IMR-90 (cell line): ENCODE data around the gene COTL1. TPM values are rescaled to one million over a fixed set of nuclear protein-coding genes. Genes with fewer than 3 reads are reported as not detected.

Experiments
- ATAC-seq: fragments of 200-7000 bp; cut with Tn5 transposase; 2 replicates; pipeline ENCODE4 v1.9.1; 2020; ENCODE audit warnings: low read depth, mild to moderate bottlenecking, moderate library complexity
- BruUV-seq: library from RNA; stranded (reverse); fragments of 400-500 nt; replicated peaks from 2 replicates; lab custom pipeline; 2021; lab: Mats Ljungman, UMichigan
- CTCF ChIA-PET: fragments of 300-600 bp; formaldehyde crosslinking; extraction: SDS; loops from one replicate; lab custom pipeline; 2021; ENCODE audit warnings: antibody characterized with exemption; lab: Yijun Ruan, JAX
- POLR2A ChIA-PET: fragments of 300-600 bp; sonication (Branson Sonifier 250); formaldehyde crosslinking; loops from one replicate; lab custom pipeline; 2022; ENCODE audit warnings: antibody characterized with exemption; ENCODE audit not compliant: unreplicated experiment; lab: Charles Lee
- DNase-seq: peaks from one replicate; pipeline ENCODE4 v3.0.0; 2013
- H2AFZ ChIP-seq: replicated peaks from 2 replicates; pipeline ENCODE3; 2013; ENCODE audit warnings: low read length, mild to moderate bottlenecking; ENCODE audit not compliant: poor library complexity
- H2AK5ac ChIP-seq: 2 replicates; pipeline ENCODE4 v1.6.1; 2013; ENCODE audit warnings: low read depth, low read length, inconsistent platforms
- H2AK9ac ChIP-seq: replicated peaks from 2 replicates; pipeline ENCODE3; 2013; ENCODE audit warnings: mild to moderate bottlenecking, low read depth, low read length, moderate library complexity; ENCODE audit not compliant: poor library complexity
- H2BK120ac ChIP-seq: 2 replicates; pipeline ENCODE4 v1.6.1; 2013; ENCODE audit warnings: low read depth, low read length, inconsistent platforms
- H2BK15ac ChIP-seq: 3 replicates; pipeline ENCODE4 v1.6.1; 2013; ENCODE audit warnings: low read depth, low read length, inconsistent platforms
- H2BK20ac ChIP-seq: 2 replicates; pipeline ENCODE4 v1.6.1; 2013; ENCODE audit warnings: low read depth, mild to moderate bottlenecking, inconsistent platforms, low read length, moderate library complexity
- H2BK5ac ChIP-seq: 2 replicates; pipeline ENCODE4 v1.6.1; 2013; ENCODE audit warnings: mild to moderate bottlenecking, low read depth, low read length, inconsistent platforms; ENCODE audit not compliant: poor library complexity, severe bottlenecking
- H3K14ac ChIP-seq: replicated peaks from 2 replicates; pipeline ENCODE4 v1.6.1; 2013; ENCODE audit warnings: low read depth, low read length, inconsistent platforms
- H3K18ac ChIP-seq: 2 replicates; pipeline ENCODE4 v1.6.1; 2013; ENCODE audit warnings: low read depth, low read length, control low read depth
- H3K23ac ChIP-seq: 2 replicates; pipeline ENCODE4 v1.6.1; 2013; ENCODE audit warnings: low read depth, low read length, inconsistent platforms
- H3K27ac ChIP-seq: 2 replicates; pipeline ENCODE4 v1.5.1; 2013; ENCODE audit warnings: mild to moderate bottlenecking, control low read depth, low read length; ENCODE audit not compliant: insufficient read depth
- H3K27me3 ChIP-seq: 2 replicates; pipeline ENCODE4 v1.6.1; 2013; ENCODE audit warnings: low read length; ENCODE audit not compliant: control insufficient read depth, insufficient read depth
- H3K36me3 ChIP-seq: 2 replicates; pipeline ENCODE4 v1.6.1; 2013; ENCODE audit warnings: low read length, mixed read lengths; ENCODE audit not compliant: control insufficient read depth, insufficient read depth
- H3K4ac ChIP-seq: 2 replicates; pipeline ENCODE4 v1.6.1; 2013; ENCODE audit warnings: low read depth, low read length, inconsistent platforms
- H3K4me1 ChIP-seq: 2 replicates; pipeline ENCODE4 v1.6.1; 2013; ENCODE audit warnings: low read length, mixed read lengths; ENCODE audit not compliant: control insufficient read depth, insufficient read depth
- H3K4me2 ChIP-seq: 2 replicates; pipeline ENCODE4 v1.6.1; 2013; ENCODE audit warnings: low read depth, mild to moderate bottlenecking, control low read depth, low read length, moderate library complexity
- H3K4me3 ChIP-seq: 2 replicates; pipeline ENCODE4 v1.5.1; 2013; ENCODE audit warnings: low read depth, mild to moderate bottlenecking, control low read depth, low read length, moderate library complexity; ENCODE audit not compliant: insufficient read depth
- H3K56ac ChIP-seq: 2 replicates; pipeline ENCODE4 v1.6.1; 2013; ENCODE audit warnings: low read length, inconsistent platforms; ENCODE audit not compliant: insufficient read depth; ENCODE audit errors: extremely low read depth
- H3K79me1 ChIP-seq, 2 experiments: 2 replicates each; pipeline ENCODE4 v1.6.1; 2013; ENCODE audit warnings: low read length in 2 of 2, inconsistent platforms in 1 of 2, low read depth in 1 of 2
- H3K9ac ChIP-seq: 2 replicates; pipeline ENCODE4 v1.6.1; 2013; ENCODE audit warnings: low read depth, low read length, control low read depth
- H3K9me1 ChIP-seq: 2 replicates; pipeline ENCODE4 v1.6.1; 2013; ENCODE audit warnings: low read length, inconsistent platforms; ENCODE audit not compliant: insufficient read depth
- H3K9me3 ChIP-seq: 2 replicates; pipeline ENCODE4 v1.6.1; 2013; ENCODE audit warnings: low read length; ENCODE audit not compliant: control insufficient read depth, insufficient read depth
- H4K20me1 ChIP-seq: 2 replicates; pipeline ENCODE4 v1.6.1; 2013; ENCODE audit warnings: low read length, inconsistent platforms; ENCODE audit not compliant: insufficient read depth
- H4K5ac ChIP-seq: 2 replicates; pipeline ENCODE4 v1.6.1; 2013; ENCODE audit warnings: mild to moderate bottlenecking, low read depth, low read length, control low read depth
- H4K8ac ChIP-seq, 2 experiments: 2 replicates each; pipeline ENCODE4 v1.6.1; 2013; ENCODE audit warnings: low read depth in 2 of 2, low read length in 2 of 2, control low read depth in 1 of 2, inconsistent platforms in 1 of 2
- H4K91ac ChIP-seq: 2 replicates; pipeline ENCODE4 v1.6.1; 2013; ENCODE audit warnings: low read depth, low read length, inconsistent platforms; ENCODE audit not compliant: insufficient read depth
- BHLHE40 ChIP-seq: fragments of 150-350 bp; IDR thresholded peaks from 2 replicates; pipeline ENCODE4 v1.6.1; 2016; ENCODE audit warnings: mild to moderate bottlenecking, low read depth, low read length
- CEBPB ChIP-seq: IDR thresholded peaks from 2 replicates; pipeline ENCODE4 v1.6.1; 2012; ENCODE audit warnings: low read depth, low read length, improper control_type of control experiment
- CHD1 ChIP-seq: IDR thresholded peaks from 2 replicates; pipeline ENCODE4 v1.6.1; 2012; ENCODE audit warnings: low read depth, low read length, improper control_type of control experiment
- MAFK ChIP-seq: IDR thresholded peaks from 2 replicates; pipeline ENCODE4 v1.6.1; 2012; ENCODE audit warnings: low read depth, low read length, improper control_type of control experiment
- MXI1 ChIP-seq: IDR thresholded peaks from 2 replicates; pipeline ENCODE4 v1.6.1; 2012; ENCODE audit warnings: low read depth, mild to moderate bottlenecking, low read length, moderate library complexity, borderline replicate concordance
- SMC3 ChIP-seq: fragments of 150-350 bp; IDR thresholded peaks from 2 replicates; pipeline ENCODE4 v1.6.1; 2016; ENCODE audit warnings: low read depth, mild to moderate bottlenecking, antibody characterized with exemption, low read length, moderate library complexity
- WGBS, 2 experiments: methylation state at CpG; one replicate each; pipeline versions ENCODE4 v1.1.5 to v1.1.7; 2013; ENCODE audit warnings: missing lambda C conversion rate in 2 of 2; ENCODE audit not compliant: insufficient read length in 1 of 2; ENCODE audit errors: extremely low coverage in 2 of 2; 5-methylcytosine and 5-hydroxymethylcytosine counted together
- dilution Hi-C: fragments of 300-500 bp; cut with HindIII; formaldehyde crosslinking; loops from one replicate; pipeline ENCODE4 v1.14.3; 2018; ENCODE audit warnings: low sequenced_read_pairs; ENCODE audit not compliant: unreplicated experiment
- in situ Hi-C: fragments of 300-500 bp; cut with MboI; formaldehyde crosslinking; loops from 3 replicates; pipeline ENCODE4 v1.14.3; 2019; ENCODE audit warnings: low sequenced_read_pairs, inconsistent platforms, mixed read lengths
- intact Hi-C: fragments of 100-400 bp; cut with micrococcal nuclease; formaldehyde crosslinking; loops from 2 replicates; pipeline ENCODE4 v1.10.0; 2022
- polyA plus RNA-seq, 3 experiments: library from polyadenylated mRNA; depleted of rRNA; stranded (reverse); fragments of >200 nt; gene quantifications; 2 replicates each; pipeline ENCODE4 v1.2.3, GENCODE V29; 2012; ENCODE audit warnings: low replicate concordance in 1 of 3
- total RNA-seq: library from RNA; depleted of rRNA; stranded (reverse); fragments of >200 nt; gene quantifications from 2 replicates; pipeline ENCODE4 v1.2.3, GENCODE V29; 2012

Gene COTL1
- total and polyA plus RNA-seq, 2 of the 4 experiments (the other 2 are of a cell fraction), result 144 to 258 TPM

- dilution Hi-C loops (no loop called here), intact Hi-C loops (no loop called here), in situ Hi-C loops (no loop called here)
- Histone ChIP-seq H3K27me3 (no peaks in the 10 kb centered on the region), H3K18ac (no peak overlapping the region), H3K9me3 (no peaks in the 10 kb centered on the region), H2BK20ac (no peak overlapping the region), H3K27ac (no peak overlapping the region), H2AK5ac (no peak overlapping the region), H4K5ac (no peak overlapping the region), H4K20me1 (peaks cover 86% of the 10 kb centered on the region), H4K8ac (no peak overlapping the region), H4K91ac (no peak overlapping the region), H2BK120ac (no peak overlapping the region), H2BK5ac (no peak overlapping the region), H3K79me1 (peaks cover 38 to 95% of the 10 kb centered on the region in 2 experiments), H3K4me2 (no peak overlapping the region), H2BK15ac (no peak overlapping the region), H3K56ac (no peak overlapping the region), H2AFZ (no peak overlapping the region), H3K4me1 (peaks cover 9% of the 10 kb centered on the region), H3K9me1 (peaks cover 37% of the 10 kb centered on the region), H3K14ac (no peak overlapping the region), H3K4me3 (no peak overlapping the region), H3K23ac (no peak overlapping the region), H3K9ac (no peak overlapping the region), H3K4ac (no peak overlapping the region), H3K36me3 (peaks cover 44% of the 10 kb centered on the region), H2AK9ac (no peak overlapping the region)
- ATAC-seq (no peak), DNase-seq (no peak)
- TF ChIP-seq CHD1 (no peak), MAFK (no peak), BHLHE40 (no peak), CEBPB (no peak), MXI1 (no peak), SMC3 (no peak)
- ChIA-PET POLR2A (no interaction called here), CTCF (no interaction called here)
- no TSS peak for BruUV-seq
- 87% methylated on average over 5 of the region's 6 CpGs; no CpG with 5 or more reads in 1 of the 2 experiments for WGBS, 2 experiments
These were observed 32.4 kb downstream of the COTL1 start for GRCh38 chr16:84585467-84585866.
